Activated CD8-positive, alpha-beta memory T cell treated with anti-CD3 and anti-CD28 coated beads for 36 hours (primary cell): ENCODE measurements around the gene MLST8. TPM values are rescaled to one million over a fixed set of nuclear protein-coding genes. Genes with fewer than 3 reads are reported as not detected.

ENCODE experiments used
- CTCF ChIA-PET: fragments of 350-600 bp; sonication (Branson Sonifier 250); formaldehyde crosslinking; loops from one replicate; lab custom pipeline; 2021; ENCODE audit warnings: antibody characterized with exemption; lab: Charles Lee
- POLR2A ChIA-PET: fragments of 350-600 bp; sonication (Branson Sonifier 250); formaldehyde crosslinking; loops from one replicate; lab custom pipeline; 2021; ENCODE audit warnings: antibody characterized with exemption; lab: Charles Lee
- total RNA-seq, 2 experiments: library from RNA; stranded (reverse); gene quantifications; one replicate each; pipeline ENCODE4 v1.2.3, GENCODE V29; 2021

Gene MLST8
- total RNA-seq, 2 experiments from 2014 or later, result 81.8 to 83.2 TPM

GRCh38 chr16:2171601-2172178 lies 33.6 kb upstream of the MLST8 start:
- POLR2A ChIA-PET, result no interaction called here
- CTCF ChIA-PET, result no interaction called here

- ChIA-PET POLR2A (interaction anchor here (0.6 kb wide), 1 partner anchor 86 kb away, joined by 7 read pairs; no protein-coding TSS in a partner anchor), CTCF (no interaction called here)
These were observed 32.4 kb upstream of the MLST8 start for GRCh38 chr16:2172688-2173335.

- ChIA-PET POLR2A (interaction anchor here (0.6 kb wide), 1 partner anchor 86 kb away, joined by 7 read pairs; no protein-coding TSS in a partner anchor), CTCF (no interaction called here)
These were observed 31.9 kb upstream of the MLST8 start for GRCh38 chr16:2173366-2173765.

GRCh38 chr16:2173916-2174315 lies 31.3 kb upstream of the MLST8 start:
- ChIA-PET CTCF (no interaction called here), POLR2A (no interaction called here)

DNA sequence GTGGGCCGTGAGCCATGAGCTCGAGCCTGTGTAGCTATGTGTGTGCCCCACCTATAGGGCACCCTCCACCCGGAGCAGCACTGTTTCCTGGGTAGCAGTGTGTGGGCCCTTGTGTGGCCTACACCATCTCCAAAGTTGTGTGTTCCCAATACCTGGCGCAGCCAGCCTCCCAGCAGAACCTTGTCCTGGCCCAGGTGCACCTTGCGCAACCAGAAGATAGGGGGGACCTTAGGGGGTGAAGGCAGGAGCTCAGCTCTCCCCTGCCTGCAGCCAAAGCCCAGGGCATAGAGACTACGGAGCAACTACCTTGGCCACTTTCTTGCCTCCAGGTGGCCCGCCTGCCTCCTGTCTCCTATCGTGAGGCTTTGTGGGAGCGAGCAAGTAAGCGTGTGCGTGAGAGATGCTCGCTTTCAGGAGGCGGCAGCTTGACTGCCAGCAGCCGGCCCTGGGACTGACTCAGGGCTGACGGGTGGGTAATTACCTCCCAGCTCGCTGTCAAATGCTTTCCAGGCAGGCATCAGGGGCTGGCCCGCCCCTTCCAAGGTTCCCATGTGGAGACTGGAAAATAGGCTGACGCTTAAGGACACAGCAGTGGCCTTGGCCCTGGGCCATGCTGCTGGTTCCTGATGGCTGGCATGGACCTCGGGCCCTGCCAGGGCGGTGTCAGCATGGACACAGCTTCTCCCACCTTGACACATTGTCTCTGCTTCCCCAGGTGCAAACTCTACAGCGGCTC lies 30.7 kb upstream of the MLST8 start:
- POLR2A ChIA-PET, result no interaction called here
- CTCF ChIA-PET, result no interaction called here

DNA sequence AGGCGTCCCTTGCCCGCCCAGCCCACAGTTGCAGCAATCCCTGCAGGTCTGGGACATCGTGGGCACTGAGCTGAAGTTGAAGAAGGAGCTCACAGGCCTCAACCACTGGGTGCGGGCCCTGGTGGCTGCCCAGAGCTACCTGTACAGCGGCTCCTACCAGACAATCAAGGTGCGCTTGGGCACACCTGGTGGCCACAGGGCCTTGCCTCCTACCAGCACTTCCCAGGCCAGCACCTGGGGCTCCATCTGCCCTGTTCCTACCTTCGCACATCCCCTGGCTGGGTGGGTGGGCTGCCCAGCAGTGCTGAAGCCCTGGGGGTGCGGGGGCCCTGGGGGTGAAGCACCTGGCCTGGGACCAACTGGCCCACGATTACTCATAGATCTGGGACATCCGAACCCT lies 29.8 kb upstream of the MLST8 start:
- CTCF ChIA-PET, result no interaction called here
- POLR2A ChIA-PET, result no interaction called here

- CTCF ChIA-PET, result no interaction called here
- POLR2A ChIA-PET, result no interaction called here
These were observed 29.2 kb upstream of the MLST8 start for GRCh38 chr16:2176047-2176446.

DNA sequence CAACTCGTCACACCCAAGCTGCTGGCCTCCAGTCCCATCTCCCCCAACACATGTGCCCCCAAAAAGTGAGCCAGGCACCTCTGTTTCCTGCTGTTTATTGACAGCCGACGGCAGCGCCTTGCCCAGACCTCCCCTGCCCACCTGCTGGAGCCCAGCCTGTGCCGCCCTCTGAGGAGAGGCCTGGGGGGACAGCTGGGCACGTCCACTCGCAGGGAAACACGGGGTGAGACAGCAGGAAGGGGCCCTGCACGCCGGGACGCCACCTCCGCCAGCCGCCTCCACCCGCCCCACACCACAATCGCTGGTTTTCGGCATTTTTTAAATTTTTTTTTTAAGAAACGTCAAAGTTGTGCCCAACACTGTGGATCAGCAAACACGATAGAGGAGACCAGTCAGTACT lies 28.2 kb upstream of the MLST8 start:
- POLR2A ChIA-PET, result no interaction called here
- CTCF ChIA-PET, result no interaction called here

- ChIA-PET CTCF (no interaction called here), POLR2A (no interaction called here)
These were observed 27.7 kb upstream of the MLST8 start for GRCh38 chr16:2177561-2177960.

DNA sequence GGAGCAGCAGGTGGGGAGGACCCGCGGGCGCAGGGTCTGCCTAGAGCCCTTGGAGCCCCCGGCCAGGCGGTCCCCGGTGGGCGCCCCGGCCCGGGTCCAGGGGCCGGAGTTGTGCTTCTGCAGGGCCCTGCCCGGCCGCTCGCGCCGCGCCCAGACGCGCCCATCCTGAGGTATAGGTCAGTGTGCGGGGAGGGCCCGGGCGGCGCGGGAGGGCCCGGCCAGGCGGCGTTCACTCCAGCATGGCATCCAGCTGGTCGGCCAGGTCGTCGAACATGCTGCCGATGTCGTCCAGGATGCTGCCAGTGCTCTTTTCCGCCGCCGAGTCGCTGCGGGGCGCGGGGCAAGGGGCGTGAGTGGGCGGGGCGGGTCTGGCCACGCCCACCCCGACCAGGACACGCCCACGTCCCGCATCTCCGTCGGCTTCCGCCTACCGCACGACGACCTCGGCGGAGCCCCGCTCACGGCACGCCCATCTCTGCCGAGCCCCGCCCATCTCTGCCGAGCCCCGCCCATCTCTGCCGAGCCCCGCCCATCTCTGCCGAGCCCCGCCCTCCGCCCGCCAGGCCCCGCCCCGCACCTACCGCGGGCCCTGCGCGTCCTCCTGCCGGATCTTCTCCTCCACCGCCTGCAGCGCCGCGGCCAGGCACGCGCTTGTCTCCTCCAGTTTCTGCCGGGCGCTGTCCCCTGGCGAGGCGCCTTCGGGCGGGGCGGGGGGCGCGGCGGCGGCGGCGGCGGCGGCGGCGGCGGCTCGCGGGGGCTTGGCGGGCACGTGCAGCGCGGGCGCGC lies 26.7 kb upstream of the MLST8 start:
- ChIA-PET CTCF (no interaction called here), POLR2A (no interaction called here)

DNA sequence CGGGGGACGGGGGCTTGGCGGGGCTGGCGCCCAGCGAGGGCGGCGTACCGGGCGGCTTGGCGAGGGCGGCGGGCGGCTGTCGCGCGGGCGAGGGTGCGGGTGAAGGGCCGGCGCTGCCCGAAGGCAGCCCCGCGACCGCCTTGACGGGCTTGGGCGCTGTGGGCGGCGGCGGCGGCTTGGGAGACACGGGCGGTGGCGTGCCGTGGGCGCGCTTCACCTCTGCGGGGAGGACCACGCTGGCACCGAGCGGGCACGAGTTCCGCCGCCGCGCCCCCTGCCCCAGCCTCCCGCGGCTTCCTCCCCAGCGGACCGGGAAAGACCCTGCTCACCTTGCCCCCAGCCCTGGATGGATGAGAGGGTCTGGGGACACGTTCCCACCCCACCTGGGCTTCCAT lies 26.1 kb upstream of the MLST8 start:
- ChIA-PET CTCF (no interaction called here), POLR2A (no interaction called here)

- ChIA-PET CTCF (no interaction called here), POLR2A (no interaction called here)
These were observed 25.7 kb upstream of the MLST8 start for GRCh38 chr16:2179576-2179975.

DNA sequence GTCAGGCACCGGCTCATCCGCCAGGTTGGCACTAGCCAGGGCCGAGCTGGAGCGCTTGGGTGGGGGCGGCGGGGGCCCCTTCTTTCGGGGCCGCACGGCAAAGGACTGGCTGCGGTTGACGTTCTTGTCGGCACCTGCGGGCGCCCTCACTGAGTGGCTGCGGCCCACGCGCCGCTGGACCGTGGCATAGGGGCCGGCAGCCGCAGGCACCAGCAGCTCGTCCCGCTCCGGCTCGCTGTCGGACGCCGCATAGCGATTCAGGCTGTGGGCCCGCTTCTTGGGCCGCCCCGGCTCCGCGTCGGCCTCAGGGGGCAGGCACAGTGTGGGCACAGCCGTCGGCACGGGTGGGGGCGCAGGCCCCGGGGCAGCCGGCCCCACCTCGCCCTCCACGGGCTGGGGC lies 24.8 kb upstream of the MLST8 start:
- POLR2A ChIA-PET, result no interaction called here
- CTCF ChIA-PET, result no interaction called here

- POLR2A ChIA-PET, result interaction anchor here (0.5 kb wide), 1 partner anchor 949 kb away, joined by 3 read pairs; no protein-coding TSS in a partner anchor
- CTCF ChIA-PET, result no interaction called here
These were observed 24.0 kb upstream of the MLST8 start for GRCh38 chr16:2180962-2181923.

- POLR2A ChIA-PET, result no interaction called here
These were observed 23.3 kb upstream of the MLST8 start for GRCh38 chr16:2181952-2182351.

DNA sequence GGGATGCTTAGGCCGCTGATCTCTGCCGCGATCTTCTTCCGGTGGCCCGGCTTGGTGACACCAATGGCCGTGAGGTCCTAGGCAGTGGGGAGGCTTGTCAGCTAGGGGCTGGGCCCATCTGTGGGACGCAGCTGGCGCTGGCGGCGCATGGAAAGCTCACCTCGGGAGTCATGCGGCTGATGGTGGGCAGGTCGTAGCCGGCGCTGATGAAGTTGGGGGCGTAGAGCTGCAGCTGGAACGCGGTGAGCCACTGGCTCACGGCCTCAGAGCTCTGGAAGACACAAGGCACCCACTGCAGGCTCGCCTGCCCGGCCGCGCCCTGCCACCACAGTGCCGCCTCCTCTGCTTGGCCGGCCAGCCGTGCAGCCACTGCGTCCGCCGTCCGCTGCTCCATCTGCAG lies 21.6 kb upstream of the MLST8 start:
- POLR2A ChIA-PET, result no interaction called here
- CTCF ChIA-PET, result no interaction called here

More at GRCh38 chr16:2181952-2182351, 23.3 kb upstream of the MLST8 start:
- CTCF ChIA-PET, result no interaction called here

- ChIA-PET CTCF (no interaction called here), POLR2A (no interaction called here)
These were observed 20.9 kb upstream of the MLST8 start for GRCh38 chr16:2184346-2184745.

GRCh38 chr16:2184962-2185361 lies 20.3 kb upstream of the MLST8 start:
- ChIA-PET POLR2A (no interaction called here), CTCF (no interaction called here)

GRCh38 chr16:2186064-2186463 lies 19.2 kb upstream of the MLST8 start:
- ChIA-PET POLR2A (no interaction called here), CTCF (no interaction called here)
